IMR-90 (cell line): Measurements from ENCODE around the gene SLC2A6. TPM values are rescaled to one million over a fixed set of nuclear protein-coding genes. Genes with fewer than 3 reads are reported as not detected.

Experiments used
- ATAC-seq: fragments of 200-7000 bp; cut with Tn5 transposase; 2 replicates; pipeline ENCODE4 v1.9.1; 2020; ENCODE audit warnings: low read depth, mild to moderate bottlenecking, moderate library complexity
- BruUV-seq: library from RNA; stranded (reverse); fragments of 400-500 nt; replicated peaks from 2 replicates; lab custom pipeline; 2021; lab: Mats Ljungman, UMichigan
- CTCF ChIA-PET: fragments of 300-600 bp; formaldehyde crosslinking; extraction: SDS; loops from one replicate; lab custom pipeline; 2021; ENCODE audit warnings: antibody characterized with exemption; lab: Yijun Ruan, JAX
- POLR2A ChIA-PET: fragments of 300-600 bp; sonication (Branson Sonifier 250); formaldehyde crosslinking; loops from one replicate; lab custom pipeline; 2022; ENCODE audit warnings: antibody characterized with exemption; ENCODE audit not compliant: unreplicated experiment; lab: Charles Lee
- DNase-seq: peaks from one replicate; pipeline ENCODE4 v3.0.0; 2013
- H2AFZ ChIP-seq: replicated peaks from 2 replicates; pipeline ENCODE3; 2013; ENCODE audit warnings: low read length, mild to moderate bottlenecking; ENCODE audit not compliant: poor library complexity
- H2AK5ac ChIP-seq: 2 replicates; pipeline ENCODE4 v1.6.1; 2013; ENCODE audit warnings: low read depth, low read length, inconsistent platforms
- H2AK9ac ChIP-seq: replicated peaks from 2 replicates; pipeline ENCODE3; 2013; ENCODE audit warnings: mild to moderate bottlenecking, low read depth, low read length, moderate library complexity; ENCODE audit not compliant: poor library complexity
- H2BK120ac ChIP-seq: 2 replicates; pipeline ENCODE4 v1.6.1; 2013; ENCODE audit warnings: low read depth, low read length, inconsistent platforms
- H2BK15ac ChIP-seq: 3 replicates; pipeline ENCODE4 v1.6.1; 2013; ENCODE audit warnings: low read depth, low read length, inconsistent platforms
- H2BK20ac ChIP-seq: 2 replicates; pipeline ENCODE4 v1.6.1; 2013; ENCODE audit warnings: low read depth, mild to moderate bottlenecking, inconsistent platforms, low read length, moderate library complexity
- H2BK5ac ChIP-seq: 2 replicates; pipeline ENCODE4 v1.6.1; 2013; ENCODE audit warnings: mild to moderate bottlenecking, low read depth, low read length, inconsistent platforms; ENCODE audit not compliant: poor library complexity, severe bottlenecking
- H3K14ac ChIP-seq: replicated peaks from 2 replicates; pipeline ENCODE4 v1.6.1; 2013; ENCODE audit warnings: low read depth, low read length, inconsistent platforms
- H3K18ac ChIP-seq: 2 replicates; pipeline ENCODE4 v1.6.1; 2013; ENCODE audit warnings: low read depth, low read length, control low read depth
- H3K23ac ChIP-seq: 2 replicates; pipeline ENCODE4 v1.6.1; 2013; ENCODE audit warnings: low read depth, low read length, inconsistent platforms
- H3K27ac ChIP-seq: 2 replicates; pipeline ENCODE4 v1.5.1; 2013; ENCODE audit warnings: mild to moderate bottlenecking, control low read depth, low read length; ENCODE audit not compliant: insufficient read depth
- H3K27me3 ChIP-seq: 2 replicates; pipeline ENCODE4 v1.6.1; 2013; ENCODE audit warnings: low read length; ENCODE audit not compliant: control insufficient read depth, insufficient read depth
- H3K36me3 ChIP-seq: 2 replicates; pipeline ENCODE4 v1.6.1; 2013; ENCODE audit warnings: low read length, mixed read lengths; ENCODE audit not compliant: control insufficient read depth, insufficient read depth
- H3K4ac ChIP-seq: 2 replicates; pipeline ENCODE4 v1.6.1; 2013; ENCODE audit warnings: low read depth, low read length, inconsistent platforms
- H3K4me1 ChIP-seq: 2 replicates; pipeline ENCODE4 v1.6.1; 2013; ENCODE audit warnings: low read length, mixed read lengths; ENCODE audit not compliant: control insufficient read depth, insufficient read depth
- H3K4me2 ChIP-seq: 2 replicates; pipeline ENCODE4 v1.6.1; 2013; ENCODE audit warnings: low read depth, mild to moderate bottlenecking, control low read depth, low read length, moderate library complexity
- H3K4me3 ChIP-seq: 2 replicates; pipeline ENCODE4 v1.5.1; 2013; ENCODE audit warnings: low read depth, mild to moderate bottlenecking, control low read depth, low read length, moderate library complexity; ENCODE audit not compliant: insufficient read depth
- H3K56ac ChIP-seq: 2 replicates; pipeline ENCODE4 v1.6.1; 2013; ENCODE audit warnings: low read length, inconsistent platforms; ENCODE audit not compliant: insufficient read depth; ENCODE audit errors: extremely low read depth
- H3K79me1 ChIP-seq, 2 experiments: 2 replicates each; pipeline ENCODE4 v1.6.1; 2013; ENCODE audit warnings: low read length in 2 of 2, inconsistent platforms in 1 of 2, low read depth in 1 of 2
- H3K9ac ChIP-seq: 2 replicates; pipeline ENCODE4 v1.6.1; 2013; ENCODE audit warnings: low read depth, low read length, control low read depth
- H3K9me1 ChIP-seq: 2 replicates; pipeline ENCODE4 v1.6.1; 2013; ENCODE audit warnings: low read length, inconsistent platforms; ENCODE audit not compliant: insufficient read depth
- H3K9me3 ChIP-seq: 2 replicates; pipeline ENCODE4 v1.6.1; 2013; ENCODE audit warnings: low read length; ENCODE audit not compliant: control insufficient read depth, insufficient read depth
- H4K20me1 ChIP-seq: 2 replicates; pipeline ENCODE4 v1.6.1; 2013; ENCODE audit warnings: low read length, inconsistent platforms; ENCODE audit not compliant: insufficient read depth
- H4K5ac ChIP-seq: 2 replicates; pipeline ENCODE4 v1.6.1; 2013; ENCODE audit warnings: mild to moderate bottlenecking, low read depth, low read length, control low read depth
- H4K8ac ChIP-seq, 2 experiments: 2 replicates each; pipeline ENCODE4 v1.6.1; 2013; ENCODE audit warnings: low read depth in 2 of 2, low read length in 2 of 2, control low read depth in 1 of 2, inconsistent platforms in 1 of 2
- H4K91ac ChIP-seq: 2 replicates; pipeline ENCODE4 v1.6.1; 2013; ENCODE audit warnings: low read depth, low read length, inconsistent platforms; ENCODE audit not compliant: insufficient read depth
- RCOR1 ChIP-seq: IDR thresholded peaks from 2 replicates; pipeline ENCODE4 v1.6.1; 2012; ENCODE audit warnings: mild to moderate bottlenecking, low read length, improper control_type of control experiment; ENCODE audit not compliant: insufficient replicate concordance
- SMC3 ChIP-seq: fragments of 150-350 bp; IDR thresholded peaks from 2 replicates; pipeline ENCODE4 v1.6.1; 2016; ENCODE audit warnings: low read depth, mild to moderate bottlenecking, antibody characterized with exemption, low read length, moderate library complexity
- WGBS, 2 experiments: methylation state at CpG; one replicate each; pipeline versions ENCODE4 v1.1.5 to v1.1.7; 2013; ENCODE audit warnings: missing lambda C conversion rate in 2 of 2; ENCODE audit not compliant: insufficient read length in 1 of 2; ENCODE audit errors: extremely low coverage in 2 of 2; 5-methylcytosine and 5-hydroxymethylcytosine counted together
- dilution Hi-C: fragments of 300-500 bp; cut with HindIII; formaldehyde crosslinking; loops from one replicate; pipeline ENCODE4 v1.14.3; 2018; ENCODE audit warnings: low sequenced_read_pairs; ENCODE audit not compliant: unreplicated experiment
- in situ Hi-C: fragments of 300-500 bp; cut with MboI; formaldehyde crosslinking; loops from 3 replicates; pipeline ENCODE4 v1.14.3; 2019; ENCODE audit warnings: low sequenced_read_pairs, inconsistent platforms, mixed read lengths
- intact Hi-C: fragments of 100-400 bp; cut with micrococcal nuclease; formaldehyde crosslinking; loops from 2 replicates; pipeline ENCODE4 v1.10.0; 2022
- polyA plus RNA-seq, 3 experiments: library from polyadenylated mRNA; depleted of rRNA; stranded (reverse); fragments of >200 nt; gene quantifications; 2 replicates each; pipeline ENCODE4 v1.2.3, GENCODE V29; 2012; ENCODE audit warnings: low replicate concordance in 1 of 3
- total RNA-seq: library from RNA; depleted of rRNA; stranded (reverse); fragments of >200 nt; gene quantifications from 2 replicates; pipeline ENCODE4 v1.2.3, GENCODE V29; 2012
- TF ChIP-seq, protein P1 (sequence below): conservative IDR thresholded peaks from 2 replicates; pipeline ENCODE4 v1.5.1; 2012; ENCODE audit warnings: mild to moderate bottlenecking, low read depth, low read length, improper control_type of control experiment

SLC2A6 gene
- total and polyA plus RNA-seq, 2 of the 4 experiments (the other 2 are of a cell fraction): 2.9 to 8.5 TPM

DNA sequence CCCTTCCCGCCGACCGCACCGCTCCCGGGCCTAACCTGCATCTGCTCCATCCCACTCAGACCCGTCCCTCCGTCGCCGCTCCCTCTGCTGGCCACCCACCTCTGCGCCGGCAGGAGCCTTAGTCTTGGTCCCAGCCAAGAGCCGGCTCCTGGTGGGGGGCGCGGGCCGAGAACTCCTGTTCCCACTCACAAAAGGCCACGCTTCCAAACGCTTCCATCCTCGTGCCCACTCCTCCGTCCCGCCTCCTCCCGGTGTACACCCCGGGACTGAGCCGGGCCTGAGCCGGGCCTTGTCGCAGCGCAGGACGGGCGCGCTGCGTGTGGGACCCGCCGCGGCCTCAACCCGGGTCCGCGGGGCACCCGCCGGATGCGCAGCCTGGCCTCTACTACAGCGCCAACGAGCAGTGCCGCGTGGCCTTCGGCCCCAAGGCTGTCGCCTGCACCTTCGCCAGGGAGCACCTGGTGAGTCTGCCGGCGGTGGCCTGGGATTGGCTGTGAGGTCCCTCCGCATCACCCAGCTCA lies 49.2 kb downstream of the SLC2A6 start:
- dilution Hi-C loops: no loop called here
- H3K9ac ChIP-seq: no peak overlapping the region
- intact Hi-C loops: no loop called here
- H3K18ac ChIP-seq: no peak overlapping the region
- no peak overlapping the region for H3K56ac ChIP-seq
- no TSS peak for BruUV-seq
- peaks cover 4% of the 10 kb centered on the region; the same call in 1 of the 2 replicates for H3K36me3 ChIP-seq
- 29% methylated on average over 30 of the region's 49 CpGs; no CpG with 5 or more reads in 1 of the 2 experiments for WGBS, 2 experiments
- POLR2A ChIA-PET: no interaction called here
- no peak overlapping the region for H3K27ac ChIP-seq
- no peak overlapping the region for H2AK5ac ChIP-seq
- no peak overlapping the region for H2BK15ac ChIP-seq
- no peak overlapping the region for H4K5ac ChIP-seq
- no peaks in the 10 kb centered on the region for H3K9me3 ChIP-seq
- H3K4ac ChIP-seq: no peak overlapping the region
- no peak overlapping the region for H2BK20ac ChIP-seq
- no peaks in the 10 kb centered on the region for H3K9me1 ChIP-seq
- H3K27me3 ChIP-seq: peaks cover 15% of the 10 kb centered on the region
- ATAC-seq: peak; percentile 55
- no peak overlapping the region for H4K8ac ChIP-seq
- peak overlapping the region; percentile 15 for H2AFZ ChIP-seq
- H3K4me2 ChIP-seq: no peak overlapping the region; the same call in 1 of the 2 replicates
- CTCF ChIA-PET: no interaction called here
- peak; percentile 19; the same call in 1 of the 2 replicates for TF ChIP-seq SMC3
- TF ChIP-seq, protein P1, sequence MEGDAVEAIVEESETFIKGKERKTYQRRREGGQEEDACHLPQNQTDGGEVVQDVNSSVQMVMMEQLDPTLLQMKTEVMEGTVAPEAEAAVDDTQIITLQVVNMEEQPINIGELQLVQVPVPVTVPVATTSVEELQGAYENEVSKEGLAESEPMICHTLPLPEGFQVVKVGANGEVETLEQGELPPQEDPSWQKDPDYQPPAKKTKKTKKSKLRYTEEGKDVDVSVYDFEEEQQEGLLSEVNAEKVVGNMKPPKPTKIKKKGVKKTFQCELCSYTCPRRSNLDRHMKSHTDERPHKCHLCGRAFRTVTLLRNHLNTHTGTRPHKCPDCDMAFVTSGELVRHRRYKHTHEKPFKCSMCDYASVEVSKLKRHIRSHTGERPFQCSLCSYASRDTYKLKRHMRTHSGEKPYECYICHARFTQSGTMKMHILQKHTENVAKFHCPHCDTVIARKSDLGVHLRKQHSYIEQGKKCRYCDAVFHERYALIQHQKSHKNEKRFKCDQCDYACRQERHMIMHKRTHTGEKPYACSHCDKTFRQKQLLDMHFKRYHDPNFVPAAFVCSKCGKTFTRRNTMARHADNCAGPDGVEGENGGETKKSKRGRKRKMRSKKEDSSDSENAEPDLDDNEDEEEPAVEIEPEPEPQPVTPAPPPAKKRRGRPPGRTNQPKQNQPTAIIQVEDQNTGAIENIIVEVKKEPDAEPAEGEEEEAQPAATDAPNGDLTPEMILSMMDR: peak; percentile 36; the same call in 1 of the 2 replicates
- TF ChIP-seq RCOR1: no peak
- H2AK9ac ChIP-seq: peak overlapping the region; percentile 72
- H3K4me1 ChIP-seq: no peaks in the 10 kb centered on the region
- H3K4me3 ChIP-seq: no peak overlapping the region
- H2BK120ac ChIP-seq: no peak overlapping the region
- H2BK5ac ChIP-seq: no peak overlapping the region
- H3K23ac ChIP-seq: no peak overlapping the region
- in situ Hi-C loops: no loop called here
- no peak overlapping the region for H4K91ac ChIP-seq
- no peaks in the 10 kb centered on the region for H3K79me1 ChIP-seq
- H4K20me1 ChIP-seq: no peaks in the 10 kb centered on the region
- no peak overlapping the region for H3K14ac ChIP-seq
- peak; percentile 9 for DNase-seq
